IPS-15b (cell line): ENCODE measurements around the gene REXO5.
"Not testable (repeated sequence)": the region's sequence is repeated elsewhere in the genome, so short reads cannot be mapped to it uniquely, and the experiment has no call there.

ENCODE experiments used
- H3K27me3 ChIP-seq: one replicate; pipeline ENCODE4 v1.6.1; 2013; ENCODE audit warnings: low read length; ENCODE audit not compliant: control insufficient read depth, insufficient read depth
- H3K36me3 ChIP-seq: one replicate; pipeline ENCODE4 v1.6.1; 2013; ENCODE audit warnings: low read length; ENCODE audit not compliant: control insufficient read depth, insufficient read depth
- H3K4me1 ChIP-seq: one replicate; pipeline ENCODE4 v1.6.1; 2013; ENCODE audit warnings: mild to moderate bottlenecking, low read length; ENCODE audit not compliant: control insufficient read depth, insufficient read depth
- H3K4me3 ChIP-seq: one replicate; pipeline ENCODE4 v1.5.1; 2013; ENCODE audit warnings: low read depth, low read length
- H3K9ac ChIP-seq: one replicate; pipeline ENCODE4 v1.6.1; 2013; ENCODE audit warnings: low read depth, mild to moderate bottlenecking, low read length
- H3K9me3 ChIP-seq: one replicate; pipeline ENCODE4 v1.6.1; 2013; ENCODE audit warnings: mild to moderate bottlenecking, low read length; ENCODE audit not compliant: control insufficient read depth, insufficient read depth

REXO5 gene, protein sequence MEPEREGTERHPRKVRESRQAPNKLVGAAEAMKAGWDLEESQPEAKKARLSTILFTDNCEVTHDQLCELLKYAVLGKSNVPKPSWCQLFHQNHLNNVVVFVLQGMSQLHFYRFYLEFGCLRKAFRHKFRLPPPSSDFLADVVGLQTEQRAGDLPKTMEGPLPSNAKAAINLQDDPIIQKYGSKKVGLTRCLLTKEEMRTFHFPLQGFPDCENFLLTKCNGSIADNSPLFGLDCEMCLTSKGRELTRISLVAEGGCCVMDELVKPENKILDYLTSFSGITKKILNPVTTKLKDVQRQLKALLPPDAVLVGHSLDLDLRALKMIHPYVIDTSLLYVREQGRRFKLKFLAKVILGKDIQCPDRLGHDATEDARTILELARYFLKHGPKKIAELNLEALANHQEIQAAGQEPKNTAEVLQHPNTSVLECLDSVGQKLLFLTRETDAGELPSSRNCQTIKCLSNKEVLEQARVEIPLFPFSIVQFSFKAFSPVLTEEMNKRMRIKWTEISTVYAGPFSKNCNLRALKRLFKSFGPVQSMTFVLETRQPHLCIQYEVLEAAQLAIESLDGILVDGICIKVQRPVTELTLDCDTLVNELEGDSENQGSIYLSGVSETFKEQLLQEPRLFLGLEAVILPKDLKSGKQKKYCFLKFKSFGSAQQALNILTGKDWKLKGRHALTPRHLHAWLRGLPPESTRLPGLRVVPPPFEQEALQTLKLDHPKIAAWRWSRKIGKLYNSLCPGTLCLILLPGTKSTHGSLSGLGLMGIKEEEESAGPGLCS

DNA sequence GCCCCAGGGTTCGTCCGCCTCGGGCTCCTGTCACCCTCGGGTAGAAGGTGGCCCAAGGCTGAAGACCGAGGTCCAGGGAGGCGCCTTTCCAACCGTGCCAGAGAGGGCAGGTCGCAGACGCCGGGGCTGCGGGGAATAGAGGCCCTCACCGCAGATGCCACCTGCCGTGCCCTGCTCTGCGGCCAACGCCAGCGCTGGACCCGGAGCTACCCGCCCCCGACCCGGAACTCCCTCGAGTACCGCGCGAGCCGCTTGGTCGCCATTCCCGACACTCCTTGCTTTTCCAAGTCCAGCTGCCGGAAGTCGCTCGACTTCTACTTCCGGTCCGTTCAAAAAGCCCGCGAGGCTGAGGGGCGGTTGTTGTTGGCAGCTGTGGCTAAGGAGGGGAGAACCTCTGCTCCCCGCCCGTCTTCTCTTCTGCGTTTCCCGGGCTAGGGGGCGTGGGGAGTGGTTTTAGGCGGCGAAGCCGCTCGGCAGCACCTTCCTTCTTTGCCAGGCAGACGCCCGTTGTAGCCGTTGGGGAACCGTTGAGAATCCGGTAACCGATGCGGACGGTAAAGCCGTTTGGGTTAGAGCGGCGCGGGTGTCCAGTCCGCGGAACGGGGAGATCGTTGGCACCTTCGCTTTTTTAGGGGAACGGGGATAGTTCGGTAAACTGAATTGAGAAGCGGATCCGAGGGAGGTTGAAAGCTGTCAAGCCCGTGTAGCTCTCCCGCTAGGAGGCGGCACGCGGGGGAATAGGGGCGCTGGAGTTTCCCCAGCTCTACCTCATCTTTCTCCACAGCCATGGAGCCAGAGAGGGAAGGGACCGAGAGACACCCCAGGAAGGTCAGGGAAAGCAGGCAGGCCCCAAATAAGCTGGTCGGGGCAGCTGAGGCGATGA, at the start of gene REXO5, which contains the start of gene ERI2:
REXO5 (plus strand) TSS at position 360 of the 883 bp plus-strand sequence; CDS start at position 787, 427 bp downstream.
ERI2 (minus strand) TSS at position 305 of the 883 bp plus-strand sequence; CDS start at position 263, 42 bp downstream.
- H3K4me3 ChIP-seq: peak within 1 kb of the TSS; percentile 94
- no peaks in the 10 kb centered on the region for H3K36me3 ChIP-seq
- no peaks in the 10 kb centered on the region for H3K27me3 ChIP-seq
- H3K9me3 ChIP-seq: no peaks in the 10 kb centered on the region
- peak within 1 kb of the TSS; percentile 94 for H3K9ac ChIP-seq
- no peaks in the 10 kb centered on the region for H3K4me1 ChIP-seq

GRCh38 chr16:20760346-20760745, 46.0 kb upstream of the REXO5 start:
- Histone ChIP-seq H3K9me3 (no peaks in the 10 kb centered on the region), H3K4me3 (no peak overlapping the region), H3K36me3 (no peaks in the 10 kb centered on the region), H3K9ac (no peak overlapping the region), H3K27me3 (no peaks in the 10 kb centered on the region), H3K4me1 (peaks cover 4% of the 10 kb centered on the region)

GRCh38 chr16:20761175-20761574, 45.2 kb upstream of the REXO5 start:
- H3K4me1 ChIP-seq: peaks cover 4% of the 10 kb centered on the region
- no peak overlapping the region for H3K4me3 ChIP-seq
- no peaks in the 10 kb centered on the region for H3K9me3 ChIP-seq
- no peaks in the 10 kb centered on the region for H3K27me3 ChIP-seq
- H3K36me3 ChIP-seq: no peaks in the 10 kb centered on the region
- no peak overlapping the region for H3K9ac ChIP-seq

DNA sequence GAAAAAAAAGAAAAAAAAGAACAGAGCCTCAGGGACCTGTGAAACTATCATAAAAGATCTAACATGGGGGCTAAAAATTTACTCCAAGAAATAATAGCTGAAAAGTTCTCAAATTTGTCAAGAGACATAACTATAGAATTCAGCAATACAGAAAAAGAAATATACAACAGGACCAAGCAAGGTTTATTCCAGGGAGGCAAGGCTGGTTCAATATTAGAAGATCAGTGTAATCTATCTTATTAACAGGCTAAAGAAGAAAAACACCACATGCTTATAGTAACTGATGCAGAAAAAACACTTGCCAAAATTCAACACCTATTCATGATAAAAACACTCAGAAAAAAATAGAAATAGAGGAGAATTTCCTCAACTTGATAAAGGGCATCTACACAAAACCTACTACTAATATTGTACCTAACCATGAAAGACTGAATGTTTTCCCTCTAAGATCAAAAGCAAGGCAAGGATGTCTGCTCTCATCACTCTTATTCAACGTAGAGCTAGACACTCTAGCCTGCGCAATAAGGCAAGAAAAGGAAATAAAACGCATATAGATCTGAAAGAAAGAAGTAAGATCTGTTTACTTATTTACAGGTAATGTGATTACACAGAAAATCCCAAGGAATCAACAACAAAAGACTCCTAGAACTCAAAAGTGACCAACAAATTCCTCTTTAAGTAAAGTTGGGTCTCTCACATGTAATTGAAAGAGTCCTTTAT, 43.8 kb upstream of the REXO5 start:
- no peaks in the 10 kb centered on the region for H3K36me3 ChIP-seq
- H3K9ac ChIP-seq: no peak overlapping the region
- H3K27me3 ChIP-seq: no peaks in the 10 kb centered on the region
- H3K9me3 ChIP-seq: no peaks in the 10 kb centered on the region
- H3K4me3 ChIP-seq: no peak overlapping the region
- peaks cover 4% of the 10 kb centered on the region for H3K4me1 ChIP-seq

GRCh38 chr16:20763461-20764232, 42.7 kb upstream of the REXO5 start, which contains the start of gene ACSM3:
Gene ACSM3 (plus strand): TSS chr16:20764014. CDS start chr16:20770035, 6,021 bp downstream.
- Histone ChIP-seq H3K9ac (peak within 1 kb of the TSS; percentile 51), H3K27me3 (no peaks in the 10 kb centered on the region), H3K4me3 (peak within 1 kb of the TSS; percentile 53), H3K9me3 (no peaks in the 10 kb centered on the region), H3K4me1 (peaks cover 4% of the 10 kb centered on the region), H3K36me3 (no peaks in the 10 kb centered on the region)

DNA sequence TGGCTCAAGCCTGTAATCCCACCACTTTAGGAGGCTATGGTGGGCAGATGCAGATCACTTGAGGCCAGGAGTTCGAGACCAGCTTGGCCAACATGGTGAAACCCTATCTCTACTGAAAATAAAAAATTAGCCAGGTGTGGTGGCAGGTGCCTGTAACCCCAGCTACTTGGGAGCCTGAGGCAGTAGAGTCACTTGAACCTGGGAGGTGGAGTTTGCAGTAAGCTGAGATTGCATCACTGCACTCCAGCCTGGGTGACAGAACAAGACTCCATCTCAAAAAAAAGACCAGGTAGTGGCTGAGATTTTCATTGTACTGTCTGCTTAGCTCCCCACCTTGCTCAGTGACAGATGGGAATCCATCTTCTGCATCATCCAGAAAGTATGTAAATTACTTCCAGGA, 41.9 kb upstream of the REXO5 start:
- not testable (repeated sequence) for H3K4me1 ChIP-seq, H3K9ac ChIP-seq, H3K4me3 ChIP-seq, H3K27me3 ChIP-seq, H3K36me3 ChIP-seq, H3K9me3 ChIP-seq

GRCh38 chr16:20765732-20766131, 40.6 kb upstream of the REXO5 start:
- no peaks in the 10 kb centered on the region for H3K36me3 ChIP-seq
- H3K4me1 ChIP-seq: peaks cover 4% of the 10 kb centered on the region
- H3K9ac ChIP-seq: no peak overlapping the region
- no peaks in the 10 kb centered on the region for H3K9me3 ChIP-seq
- no peak overlapping the region for H3K4me3 ChIP-seq
- no peaks in the 10 kb centered on the region for H3K27me3 ChIP-seq

DNA sequence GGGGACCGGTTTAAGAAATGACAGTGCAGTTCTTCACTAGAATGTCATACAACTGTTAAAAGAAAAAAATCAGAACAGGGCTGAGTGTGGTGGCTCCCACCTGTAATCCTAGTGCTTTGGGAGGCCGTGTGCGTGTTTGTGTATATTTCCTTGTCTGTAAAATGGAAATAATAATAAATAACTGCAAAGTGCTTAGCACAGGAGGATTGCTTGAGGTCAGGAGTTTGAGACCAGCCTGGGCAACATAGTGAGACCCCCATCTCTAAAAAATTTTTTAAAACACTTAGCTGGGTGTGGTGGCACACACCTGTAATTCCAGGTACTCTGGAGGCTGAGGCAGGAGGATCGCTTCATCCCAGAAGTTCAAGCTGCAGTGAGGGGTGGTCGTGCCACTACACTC, 40.0 kb upstream of the REXO5 start:
- Histone ChIP-seq H3K9me3 (no peaks in the 10 kb centered on the region), H3K9ac (no peak overlapping the region), H3K27me3 (no peaks in the 10 kb centered on the region), H3K4me3 (no peak overlapping the region), H3K36me3 (no peaks in the 10 kb centered on the region), H3K4me1 (peaks cover 4% of the 10 kb centered on the region)

- peaks cover 4% of the 10 kb centered on the region for H3K4me1 ChIP-seq
- H3K9me3 ChIP-seq: no peaks in the 10 kb centered on the region
- no peaks in the 10 kb centered on the region for H3K36me3 ChIP-seq
- no peaks in the 10 kb centered on the region for H3K27me3 ChIP-seq
- no peak overlapping the region for H3K4me3 ChIP-seq
- H3K9ac ChIP-seq: no peak overlapping the region
Observed at GRCh38 chr16:20767577-20767976, 38.8 kb upstream of the REXO5 start.

- Histone ChIP-seq H3K4me3 (no peak overlapping the region), H3K27me3 (no peaks in the 10 kb centered on the region), H3K9me3 (no peaks in the 10 kb centered on the region), H3K9ac (no peak overlapping the region), H3K36me3 (no peaks in the 10 kb centered on the region), H3K4me1 (peaks cover 4% of the 10 kb centered on the region)
Observed at GRCh38 chr16:20768121-20768520, 38.2 kb upstream of the REXO5 start.
